ENCODE measurements around the gene ATG2A.
A peak's percentile ranks its signal among the peaks of the same experiment; 100 is the strongest.

Gene ATG2A

DNA sequence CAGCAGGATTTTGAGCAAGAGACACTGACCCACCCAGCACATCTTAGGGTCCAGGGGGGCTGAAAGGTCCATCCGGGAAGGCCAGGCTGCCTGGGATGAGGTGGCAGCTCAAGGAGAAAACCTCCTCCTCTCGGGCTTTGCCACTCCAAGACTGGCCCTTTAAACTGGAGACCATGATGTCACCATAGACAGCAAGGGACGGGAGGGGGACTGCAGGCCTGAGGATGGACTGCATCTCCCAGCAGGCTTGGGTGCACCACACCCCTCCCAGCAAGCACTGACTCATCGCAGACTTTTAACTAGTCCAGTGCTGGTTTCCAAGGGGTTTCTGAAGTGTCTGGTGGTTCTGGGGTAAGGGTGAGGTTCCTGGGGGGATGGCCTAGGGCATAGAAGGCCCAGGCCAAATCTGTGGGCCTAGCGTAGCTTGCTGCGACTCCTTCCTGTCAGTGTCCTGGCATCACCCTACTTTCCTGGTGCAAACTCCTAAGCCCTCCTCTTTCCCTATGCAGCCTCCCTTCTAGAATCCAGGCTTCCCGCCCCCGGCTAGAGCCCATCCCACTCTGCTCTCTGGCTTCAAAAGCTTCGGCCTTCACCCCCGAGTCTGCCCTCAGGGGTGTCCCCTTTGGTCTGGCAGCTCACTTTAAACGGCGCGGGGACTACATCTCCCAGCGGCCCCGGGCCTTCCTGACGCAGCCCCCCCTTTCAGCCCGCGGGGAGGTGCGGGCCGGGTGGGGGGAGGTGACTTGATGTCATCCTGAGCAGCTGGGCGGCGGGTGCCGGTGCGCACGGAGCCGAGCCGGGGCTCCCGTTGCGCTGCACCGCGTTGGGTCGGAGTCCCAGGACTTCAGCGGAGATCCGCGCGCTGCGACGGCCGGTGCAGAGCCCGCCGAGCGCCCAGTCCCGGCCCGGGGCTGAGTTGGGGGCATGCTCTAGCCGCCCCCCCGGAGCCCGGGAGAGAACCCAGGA, 7.2 kb upstream of the ATG2A start, which contains the start of gene PPP2R5B:
PPP2R5B (plus strand) TSS at position 746 of the 966 bp plus-strand sequence. CDS start 1,046 bp downstream, outside the sequence.
- peak; percentile 92 to 94 for DNase-seq

DNA sequence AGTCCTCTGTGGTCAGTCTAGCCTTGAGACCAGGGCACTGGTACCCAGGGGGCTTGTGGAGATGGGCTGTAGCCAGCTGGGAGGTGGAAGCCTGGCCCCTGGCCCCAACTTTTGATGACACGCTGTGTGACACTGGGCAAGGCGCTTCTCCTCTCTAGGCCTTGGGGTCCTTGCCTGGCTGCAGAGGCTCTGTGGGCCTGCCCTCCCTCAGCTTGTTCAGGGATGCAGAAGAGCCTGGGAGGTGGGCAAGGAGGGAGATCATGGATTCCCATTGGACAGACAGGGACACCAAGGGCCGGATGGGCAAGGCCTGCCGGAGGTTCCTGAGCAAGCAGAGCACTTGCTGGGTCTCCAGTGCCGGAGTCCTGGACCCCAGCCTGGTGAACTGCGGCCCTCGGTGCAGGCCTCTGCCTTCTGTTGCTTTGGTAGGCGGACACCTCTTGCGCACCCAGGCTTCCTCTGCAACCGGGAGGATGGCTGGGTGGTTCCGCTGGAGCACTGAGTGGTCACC, 6.2 kb upstream of the ATG2A start:
- DNase-seq = no peak

DNA sequence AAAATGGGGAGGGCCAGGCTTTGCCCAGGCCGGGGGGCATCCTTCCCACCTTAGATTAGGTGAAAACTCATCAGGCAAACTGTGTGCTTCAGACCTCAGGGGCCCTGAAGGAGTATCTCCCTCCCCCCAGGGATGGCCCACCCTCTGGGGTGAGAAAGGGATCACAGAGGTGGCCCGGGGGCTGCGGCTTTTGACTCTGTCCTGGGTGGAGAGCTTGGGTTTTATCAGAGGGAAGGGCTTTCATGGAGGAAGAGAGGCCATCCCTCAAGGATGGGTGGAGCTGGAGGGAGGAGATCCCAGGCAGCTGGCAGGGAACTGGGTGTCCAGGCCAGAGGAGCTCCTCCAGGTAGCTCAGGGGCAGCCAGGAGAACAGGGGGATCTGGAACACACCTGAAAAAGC, 4.4 kb upstream of the ATG2A start:
- DNase-seq = no peak

DNA sequence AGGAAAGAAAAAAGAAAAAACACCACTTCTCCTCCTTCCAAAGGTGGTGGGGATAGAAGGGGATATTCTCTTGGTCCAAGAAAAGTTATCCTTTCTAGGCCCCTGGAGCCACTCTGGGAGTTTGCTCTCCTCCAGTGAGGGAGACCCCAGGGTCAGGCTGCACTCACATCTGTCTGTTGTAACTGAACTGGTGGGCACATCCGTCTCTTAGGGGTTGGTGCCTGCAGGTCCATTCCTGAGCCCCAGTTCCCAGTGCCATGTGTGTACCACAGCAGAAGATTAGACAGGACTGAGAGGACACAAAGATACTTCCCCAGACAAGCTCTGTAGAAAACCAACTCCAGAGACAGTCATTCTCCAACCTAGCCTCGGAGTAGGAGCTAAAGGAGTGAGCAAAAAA, 3.1 kb upstream of the ATG2A start:
- DNase-seq = no peak

DNA sequence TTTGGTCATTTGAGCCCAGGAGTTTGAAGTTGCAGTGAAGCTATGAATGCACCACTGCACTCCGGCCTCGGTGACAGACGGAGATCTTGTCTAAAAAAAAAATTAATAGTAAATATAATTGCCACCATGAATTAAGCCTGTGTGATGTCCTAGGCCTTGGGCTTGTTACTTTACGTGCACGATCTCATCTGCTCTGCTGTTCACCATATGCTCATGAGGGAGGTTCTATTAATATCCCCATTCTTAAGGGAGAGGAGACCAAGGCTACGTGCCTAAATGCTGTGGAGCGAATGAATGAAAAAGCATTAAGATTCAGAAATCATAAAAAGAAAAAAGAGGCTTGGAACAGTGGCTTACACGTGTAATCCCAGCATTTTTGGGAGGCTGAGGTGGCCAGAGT, 2.6 kb upstream of the ATG2A start:
- no peak for DNase-seq

DNA sequence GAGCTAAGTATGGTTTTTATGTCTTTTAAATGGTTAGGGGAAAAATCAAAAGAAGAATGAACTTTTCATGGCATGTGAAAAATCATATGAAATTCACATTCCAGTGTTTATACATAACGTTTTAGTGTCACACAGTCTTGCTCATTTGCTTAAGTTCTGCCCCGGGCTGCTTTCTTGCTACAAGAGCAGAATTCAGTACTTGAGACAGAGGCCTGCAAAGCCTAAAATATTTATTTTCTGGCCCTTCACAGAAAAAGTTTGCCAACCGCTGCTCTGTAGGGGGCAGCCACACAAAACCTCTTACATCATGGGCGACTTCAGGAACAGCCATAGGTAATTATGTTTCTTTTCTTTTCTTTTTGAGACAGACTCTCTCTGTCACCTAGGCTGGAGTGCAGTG, 1.0 kb upstream of the ATG2A start:
- DNase-seq = peak in 1 of 2 donors; percentile 6

DNA sequence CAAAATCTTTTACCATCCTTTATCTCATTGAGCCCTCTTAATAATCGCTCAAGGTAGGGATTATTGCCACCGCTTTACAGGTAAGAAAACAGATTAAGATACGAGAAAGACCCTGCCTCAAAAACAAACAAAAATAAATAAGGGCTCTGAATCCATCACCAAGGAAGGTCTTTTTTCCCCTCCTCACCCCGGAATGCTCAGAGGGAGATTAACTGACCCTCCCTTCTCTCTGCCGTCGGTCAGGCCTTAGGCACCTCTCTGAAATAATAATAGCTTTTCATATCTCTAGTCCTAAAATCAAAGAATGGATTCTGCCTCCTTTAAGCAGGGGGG, 620 bp upstream of the ATG2A start:
- no peak for DNase-seq

DNA sequence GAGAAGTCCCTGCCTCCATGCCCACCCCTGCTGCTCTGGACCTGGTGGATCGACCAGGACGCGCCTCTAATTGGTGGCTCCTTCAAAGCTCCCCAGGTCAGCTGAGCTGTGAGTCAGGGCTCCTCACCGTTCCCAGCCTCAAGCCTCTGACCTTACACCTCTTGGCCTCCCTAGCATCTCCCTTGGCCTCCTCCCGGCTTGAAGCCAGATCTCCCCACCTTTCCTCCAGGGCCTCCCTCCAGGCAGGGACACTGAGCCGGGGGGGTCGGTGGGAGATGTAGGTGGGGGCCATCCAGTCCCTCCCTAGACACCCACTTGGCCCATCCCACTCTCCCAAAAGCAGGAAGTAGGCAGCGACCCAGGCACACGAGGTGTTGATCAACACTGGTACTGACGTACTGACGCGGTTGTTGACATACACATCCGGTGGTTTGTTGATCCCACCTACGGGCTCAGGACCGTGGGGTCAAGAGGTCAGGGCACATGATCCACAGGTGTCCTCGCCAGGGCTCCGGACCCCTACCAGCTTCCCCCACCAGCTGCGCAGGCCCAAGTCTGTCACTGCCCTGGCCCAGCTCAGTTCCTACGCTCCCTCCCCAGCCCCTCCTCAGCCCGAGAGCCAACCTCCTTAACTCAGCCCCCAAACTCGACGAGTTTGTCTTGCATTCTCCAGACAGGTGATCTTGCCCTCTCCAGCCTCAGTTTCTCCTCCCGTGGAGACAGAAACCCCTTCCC, 802 bp downstream of the ATG2A start:
- DNase-seq = peak; percentile 66 to 79

DNA sequence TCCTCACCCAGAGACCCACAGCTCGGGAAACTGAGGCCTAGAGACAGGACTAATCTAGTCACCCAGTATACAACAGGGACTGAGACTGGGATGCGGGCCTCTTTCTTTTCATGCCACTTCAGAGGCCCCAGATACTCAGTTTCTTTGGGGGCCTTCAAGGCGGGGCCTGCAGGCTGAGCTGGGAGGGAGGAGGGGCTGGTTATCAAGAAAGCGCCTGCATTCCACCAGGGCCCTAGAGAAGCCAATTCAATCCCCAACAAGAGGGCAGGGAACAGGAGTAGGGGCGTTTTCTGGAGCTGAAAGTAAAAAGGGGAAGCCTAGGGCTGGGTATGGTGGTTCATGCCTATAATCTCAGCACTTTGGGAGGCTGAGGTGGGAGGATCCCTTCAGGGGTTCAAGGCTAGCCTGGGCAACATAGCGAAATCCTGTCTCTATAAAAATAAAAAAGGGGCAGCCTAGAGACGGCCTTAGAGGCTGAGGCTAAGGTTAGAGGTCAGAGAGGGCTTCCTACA, 1.6 kb downstream of the ATG2A start:
- DNase-seq = no peak

DNA sequence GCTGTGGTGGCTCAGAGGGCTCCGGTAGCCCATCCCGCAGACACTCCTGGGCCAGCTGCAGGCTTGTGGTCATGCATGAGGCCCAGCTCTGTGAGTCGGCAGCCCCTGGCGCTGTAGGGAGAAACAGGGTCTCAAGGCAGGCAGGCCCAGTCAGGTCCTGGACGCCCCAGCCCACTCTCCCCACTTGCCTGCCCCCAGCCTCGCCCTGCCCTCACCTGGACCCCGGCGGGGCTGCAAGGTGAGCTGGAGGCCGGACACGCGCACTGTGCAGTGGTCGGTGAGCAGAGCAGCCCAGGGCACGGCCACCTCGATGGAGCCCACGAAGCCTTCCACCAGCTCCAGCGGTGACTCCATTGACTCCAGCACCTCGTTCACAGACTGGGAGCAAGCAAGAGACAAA, 2.9 kb downstream of the ATG2A start:
- DNase-seq = no peak

DNA sequence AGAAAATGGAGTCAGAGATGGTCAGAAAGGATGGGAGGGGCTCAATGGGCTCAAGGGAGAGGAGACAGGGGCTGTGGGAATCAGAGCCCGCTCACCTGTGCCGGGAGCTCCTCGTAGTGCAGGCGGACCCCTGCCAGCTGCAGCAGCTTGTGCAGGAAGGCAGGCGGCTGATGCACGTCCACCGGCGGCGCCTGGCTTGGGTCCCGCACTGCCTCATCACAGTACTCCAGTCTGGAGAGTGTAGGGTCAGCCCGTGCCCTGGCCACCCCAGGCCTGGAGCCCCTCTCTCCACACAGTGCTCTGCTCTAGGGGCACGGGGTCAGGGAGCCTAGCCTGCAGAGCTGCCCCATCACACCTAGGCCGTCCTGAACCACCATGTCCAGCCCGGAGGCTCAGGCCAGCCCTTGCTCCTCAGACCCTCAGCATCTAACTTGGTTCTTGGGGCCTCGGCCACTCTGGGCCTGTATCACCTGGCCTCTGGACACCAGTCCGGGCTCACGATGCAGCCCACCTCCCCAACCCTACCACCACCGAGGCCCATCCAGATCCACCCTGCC, 3.8 kb downstream of the ATG2A start:
- no peak for DNase-seq

DNA sequence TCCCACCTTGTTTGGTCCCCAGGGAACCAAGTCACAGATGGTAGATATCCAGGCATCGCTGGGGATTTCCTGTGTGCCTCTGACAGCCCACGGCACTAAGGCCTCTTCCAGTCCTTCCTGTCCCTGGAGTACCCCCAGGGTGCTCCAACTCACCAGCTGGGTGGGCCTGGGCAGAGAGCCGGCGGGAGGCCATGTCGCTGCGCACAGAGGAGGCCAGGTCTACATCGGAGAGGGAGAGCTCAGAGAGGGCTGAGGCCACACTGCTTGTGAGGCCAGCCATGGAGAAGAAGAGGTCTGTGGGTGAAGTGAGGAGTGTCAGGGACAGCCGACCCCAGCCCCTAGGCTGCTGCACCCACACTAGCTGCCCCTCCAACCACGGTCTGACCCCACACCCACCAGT, 5.3 kb downstream of the ATG2A start:
- no peak for DNase-seq

DNA sequence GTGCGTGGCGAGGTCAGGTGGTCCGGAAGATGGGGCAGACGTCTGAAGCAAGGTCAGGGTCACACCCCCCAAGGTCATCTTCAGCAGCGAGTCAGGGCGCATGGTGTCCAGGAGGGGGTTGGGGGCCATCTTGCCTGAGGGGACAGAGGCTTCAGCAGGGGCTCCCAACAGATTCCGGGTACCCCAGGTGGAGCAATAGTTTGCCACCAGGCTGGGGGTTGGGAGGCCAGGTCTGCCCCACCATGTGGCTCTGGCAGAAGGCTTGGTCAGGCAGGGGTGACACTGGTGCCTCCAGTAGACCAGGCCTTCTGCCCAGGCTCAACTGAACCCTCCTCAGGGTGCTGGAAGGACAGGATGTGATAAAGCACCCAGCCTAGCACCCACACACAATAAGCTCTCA, 5.9 kb downstream of the ATG2A start:
- no peak for DNase-seq

DNA sequence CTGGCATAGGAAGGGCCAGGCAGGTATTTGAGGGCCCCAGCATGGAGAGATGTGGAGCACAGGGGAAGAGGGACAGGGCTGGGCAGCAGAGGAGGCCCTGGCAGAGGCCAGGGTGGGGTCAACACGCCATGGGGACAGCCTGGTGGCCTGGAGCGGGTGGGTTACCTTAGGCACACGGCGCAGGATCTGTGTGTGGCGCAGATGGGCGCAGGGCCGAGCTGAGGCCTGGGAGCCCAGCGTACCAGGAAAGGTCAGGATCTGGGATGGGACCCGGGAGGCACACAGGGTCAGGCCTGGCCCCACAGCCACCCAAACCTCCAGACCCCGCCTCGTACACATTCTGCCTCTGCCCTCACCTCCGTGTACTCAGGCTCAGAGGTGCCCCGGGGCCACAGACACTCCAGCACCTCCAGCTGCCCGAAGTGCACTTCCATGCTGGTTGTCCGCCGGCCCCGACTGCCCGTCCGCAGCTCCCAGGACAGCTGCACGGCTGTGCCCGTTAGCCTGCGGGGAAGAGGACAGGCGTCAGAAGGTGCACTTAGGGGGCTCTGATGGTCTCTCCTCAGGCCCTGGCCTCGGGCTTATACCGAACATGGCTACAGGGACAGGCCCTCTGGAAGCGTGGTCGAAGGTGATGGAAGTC, 6.4 kb downstream of the ATG2A start:
- no peak for DNase-seq

DNA sequence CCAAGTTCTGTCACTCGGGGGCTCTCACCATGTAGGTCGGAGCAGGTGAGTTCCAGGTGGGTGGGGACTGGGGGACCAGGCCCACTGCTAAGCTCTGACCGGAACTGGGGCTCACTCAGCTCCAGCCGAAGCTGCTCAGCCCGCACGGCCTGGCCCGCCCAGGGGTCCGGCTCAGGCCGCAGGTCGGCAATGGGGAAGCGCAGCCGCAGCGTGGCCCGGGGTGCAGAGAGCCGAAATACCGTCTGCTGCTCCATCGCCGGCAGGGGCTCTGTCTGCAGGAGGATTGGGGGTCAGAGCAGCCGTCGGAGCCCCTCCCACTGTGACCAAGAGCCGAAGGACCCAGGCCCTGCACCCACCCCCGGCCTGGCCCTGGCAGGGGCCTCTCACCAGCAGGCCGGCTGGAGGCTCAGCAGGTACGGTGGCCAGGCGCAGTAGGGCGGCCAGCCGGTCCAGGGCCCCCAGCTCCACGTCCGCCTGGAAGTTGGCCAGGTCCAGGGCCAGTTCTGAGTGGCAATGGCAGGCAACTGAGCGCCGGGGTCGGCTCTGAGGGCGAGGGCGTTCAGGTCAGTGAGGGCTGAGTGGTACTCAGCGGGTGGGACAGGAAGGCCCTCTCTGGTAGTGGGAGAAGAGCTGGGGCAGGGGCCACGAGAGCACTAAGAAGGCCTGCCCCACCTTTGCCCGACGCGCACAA, 7.2 kb downstream of the ATG2A start:
- DNase-seq = no peak

DNA sequence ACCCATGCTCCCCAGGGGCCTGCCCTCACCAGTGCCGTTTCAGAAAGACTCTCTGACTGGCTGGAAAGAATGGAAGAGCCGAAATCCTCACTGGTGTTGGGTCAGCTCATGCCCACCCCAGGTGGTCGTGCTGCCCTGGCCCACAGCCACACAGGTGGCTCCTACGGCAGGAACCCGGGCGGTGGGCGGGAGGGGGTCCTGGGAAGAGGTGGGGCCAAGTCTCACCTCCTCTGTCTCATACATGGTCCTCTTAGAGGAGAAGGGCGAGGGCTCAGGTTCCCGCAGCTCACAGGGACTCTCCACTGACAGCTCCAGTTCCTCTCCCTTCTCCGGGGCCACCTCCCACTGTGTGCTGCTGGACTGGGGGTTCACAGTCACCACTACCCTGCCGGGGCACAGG, 8.2 kb downstream of the ATG2A start:
- DNase-seq = no peak

DNA sequence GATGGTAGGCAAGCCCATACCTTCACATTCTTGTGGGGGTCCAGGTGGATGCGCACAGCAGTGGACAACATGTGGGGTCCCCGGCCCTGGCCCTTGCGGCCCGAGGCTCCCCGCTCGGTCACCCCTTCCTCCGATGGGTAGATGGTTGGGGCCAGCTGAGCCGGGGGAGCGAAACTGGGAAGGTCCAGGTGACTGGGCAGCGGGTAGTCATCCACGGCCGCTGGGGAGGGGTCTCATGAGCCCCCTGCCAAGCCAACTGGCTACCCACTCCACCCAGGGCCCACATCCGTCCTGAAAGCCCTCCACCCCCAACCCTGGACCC, 10.7 kb downstream of the ATG2A start:
- no peak for DNase-seq

DNA sequence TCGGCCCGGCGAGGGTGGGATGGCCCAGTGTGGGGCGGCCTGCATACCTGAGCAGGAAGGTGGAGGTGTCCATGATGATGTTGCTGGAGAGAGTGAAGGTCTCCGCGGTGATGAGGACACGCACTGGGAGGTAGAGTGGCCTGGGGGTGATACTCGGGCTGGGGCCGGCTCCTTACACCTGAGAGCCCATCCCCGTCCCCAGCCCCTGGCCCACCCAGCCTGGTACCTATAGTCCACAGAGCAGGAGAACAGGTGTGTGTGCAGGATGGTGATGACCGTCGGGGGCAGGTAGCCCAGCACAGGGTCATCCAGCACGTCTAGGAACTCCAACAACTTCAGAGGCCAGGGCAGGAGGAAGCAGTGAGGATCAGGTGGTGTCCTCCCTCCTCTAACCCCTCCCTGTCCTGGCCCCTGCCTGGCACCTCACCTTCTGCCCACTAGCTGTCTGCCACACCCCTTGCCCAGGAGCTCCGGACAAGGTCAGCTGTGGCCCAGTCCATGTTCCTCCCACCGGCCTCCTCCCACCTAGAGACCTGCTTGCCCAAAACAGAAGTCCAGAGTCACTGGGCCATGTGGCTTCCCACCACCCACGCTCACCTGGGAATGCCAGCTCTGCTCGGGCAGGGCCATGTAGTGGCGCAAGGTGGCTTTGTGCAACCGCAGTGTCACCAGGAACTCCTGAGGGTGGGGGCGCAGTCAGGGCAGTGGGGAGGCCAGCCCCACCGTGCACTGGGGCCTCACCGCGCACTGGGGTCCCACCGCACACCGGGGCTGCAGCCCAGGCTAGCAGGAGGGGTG, 11.3 kb downstream of the ATG2A start:
- no peak for DNase-seq

DNA sequence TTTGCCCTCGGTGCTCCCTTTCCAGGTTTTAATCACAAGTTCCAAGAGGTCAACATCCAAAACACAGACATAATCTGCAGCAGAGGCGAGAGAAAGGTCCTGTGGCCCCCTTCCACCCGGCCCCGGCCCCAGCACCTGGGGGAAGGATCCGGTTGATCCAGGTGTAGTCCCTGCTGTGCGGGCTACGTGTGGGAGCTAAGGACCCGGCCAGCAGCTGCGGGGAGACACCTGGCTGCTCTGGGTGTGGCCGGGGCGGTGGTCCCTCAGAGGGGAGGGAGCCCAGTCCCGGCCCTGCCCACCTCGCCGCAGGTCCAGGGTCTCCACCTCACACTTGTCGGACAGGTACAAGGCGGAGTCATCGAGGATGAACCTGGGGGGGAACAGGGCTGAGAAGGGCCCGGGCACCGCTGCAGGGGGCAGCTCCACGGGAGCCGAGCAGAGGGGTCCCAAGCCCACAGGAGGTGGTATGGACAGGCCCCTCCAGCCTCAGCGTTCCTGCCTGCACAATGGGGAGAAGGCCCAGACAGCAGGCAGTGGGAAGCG, 13.6 kb downstream of the ATG2A start:
- DNase-seq = no peak

DNA sequence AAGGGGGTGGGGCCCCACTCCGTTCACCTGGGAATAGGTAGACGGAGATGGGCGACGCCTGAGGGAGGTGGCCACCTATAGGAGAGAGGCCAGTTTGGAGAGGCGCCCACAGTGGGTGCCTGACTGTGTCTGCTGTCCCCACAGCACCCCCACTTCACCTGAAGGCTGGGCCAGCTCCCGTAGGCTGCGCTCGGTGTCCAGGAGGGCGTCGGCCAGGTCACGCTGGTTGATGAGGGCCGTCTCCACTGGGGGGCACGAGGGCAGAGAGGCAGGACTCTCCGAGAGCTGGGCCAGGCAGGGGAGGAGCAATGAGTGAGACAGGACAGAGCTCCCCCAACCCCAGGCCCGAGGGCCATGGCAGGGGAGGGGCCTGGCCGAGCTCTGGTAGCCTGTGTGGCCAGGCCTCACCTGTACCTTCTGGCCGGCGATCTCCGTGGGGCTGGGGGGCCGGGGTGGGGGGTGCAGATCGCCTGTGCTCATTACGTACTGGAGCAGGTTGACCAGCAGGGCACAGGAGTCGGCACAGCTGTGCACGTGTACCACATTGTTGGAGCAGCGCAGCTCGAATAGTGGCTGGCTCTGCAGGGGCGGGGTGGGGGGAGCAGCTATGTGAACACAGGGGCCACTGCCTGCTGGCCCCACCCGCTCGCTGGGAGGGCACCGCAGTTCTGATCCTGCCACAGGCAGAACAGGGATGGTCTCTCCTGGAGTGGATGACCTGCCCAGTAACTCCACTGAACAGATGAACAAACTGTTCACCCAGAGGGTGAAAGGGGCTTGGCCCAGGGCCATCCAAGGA, 14.7 kb downstream of the ATG2A start:
- DNase-seq = no peak

All from inflammatory macrophage (primary cell).